ENCODE data around the gene RHBG. TPM values are rescaled to one million over a fixed set of nuclear protein-coding genes. Genes with fewer than 3 reads are reported as not detected.

Gene RHBG
- total RNA-seq, 4 donors from 2014 or later, result not detected

GRCh38 chr1:156410238-156410637 lies 41.2 kb downstream of the RHBG start:
- Histone ChIP-seq H3K36me3 (no peaks in the 10 kb centered on the region), H3K9me3 (no peaks in the 10 kb centered on the region), H3K27ac (no peak overlapping the region), H3K4me3 (no peak overlapping the region), H3K4me1 (no peaks in the 10 kb centered on the region), H3K27me3 (peaks cover 74% of the 10 kb centered on the region)
- no peak for TF ChIP-seq POLR2AphosphoS5 (IDR thresholded peaks at IDR 0.05)
- TF ChIP-seq EP300 (IDR thresholded peaks at IDR 0.05; ENCODE audit: low read depth), result no peak
- TF ChIP-seq POLR2A (IDR thresholded peaks at IDR 0.05), result no peak
- no peak for TF ChIP-seq CTCF (IDR thresholded peaks at IDR 0.05)
- no peak for DNase-seq
- intact Hi-C loops (cut with DNase I; ENCODE audit: low total_unique reads) (no loop called here), in situ Hi-C loops (cut with MboI; ENCODE audit: low pct_ligation_motif_present in 1 of 4, low pct_unique_long_range_greater_than_20kb in 1 of 4, low sequenced_read_pairs in 3 of 4) (no loop called here)
- WGBS, 2 donors (ENCODE audit: low coverage in 1 of 2), result 79% methylated on average over 4 of the region's 4 CpGs; no CpG with 5 or more reads in 1 of the 2 donors

DNA sequence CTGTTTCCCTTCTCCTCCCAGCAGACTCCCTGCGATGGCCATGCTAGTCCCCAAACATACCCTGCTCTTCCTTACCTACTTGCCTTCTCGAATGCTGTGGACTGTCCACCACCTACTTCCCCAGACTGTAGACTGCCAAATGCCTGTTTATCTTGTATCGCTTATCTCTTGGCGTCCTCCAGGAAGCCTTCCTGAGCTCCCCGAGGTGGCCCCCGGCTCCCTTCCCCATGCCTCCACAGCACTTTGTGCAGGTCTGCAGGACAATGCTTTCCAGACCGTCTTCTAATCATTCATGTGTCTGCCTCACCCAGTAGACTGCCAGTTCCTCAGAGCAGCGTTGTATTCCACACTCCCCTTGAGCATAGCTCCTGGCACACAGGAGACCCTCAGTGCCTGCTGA lies 41.7 kb downstream of the RHBG start:
- H3K27ac ChIP-seq, result no peak overlapping the region
- in situ Hi-C loops (cut with MboI; ENCODE audit: low pct_ligation_motif_present in 1 of 4, low pct_unique_long_range_greater_than_20kb in 1 of 4, low sequenced_read_pairs in 3 of 4) (no loop called here), intact Hi-C loops (cut with DNase I; ENCODE audit: low total_unique reads) (no loop called here)
- WGBS, 2 donors (ENCODE audit: low coverage in 1 of 2), result 70 to 73% methylated on average over 7 to 8 of the region's 8 CpGs
- no peaks in the 10 kb centered on the region for H3K9me3 ChIP-seq
- H3K36me3 ChIP-seq, result no peaks in the 10 kb centered on the region
- peaks cover 74% of the 10 kb centered on the region for H3K27me3 ChIP-seq
- no peak for DNase-seq
- H3K4me1 ChIP-seq, result no peaks in the 10 kb centered on the region
- TF ChIP-seq EP300 (IDR thresholded peaks at IDR 0.05; ENCODE audit: low read depth) (no peak), POLR2A (IDR thresholded peaks at IDR 0.05) (no peak), CTCF (IDR thresholded peaks at IDR 0.05) (no peak), POLR2AphosphoS5 (IDR thresholded peaks at IDR 0.05) (no peak)
- H3K4me3 ChIP-seq, result no peak overlapping the region

GRCh38 chr1:156412653-156413321 lies 43.8 kb downstream of the RHBG start:
- intact Hi-C loops (cut with DNase I; ENCODE audit: low total_unique reads), result no loop called here
- Histone ChIP-seq H3K4me1 (no peaks in the 10 kb centered on the region), H3K4me3 (no peak overlapping the region), H3K9me3 (no peaks in the 10 kb centered on the region), H3K27ac (no peak overlapping the region), H3K36me3 (no peaks in the 10 kb centered on the region), H3K27me3 (peaks cover 74% of the 10 kb centered on the region)
- TF ChIP-seq POLR2AphosphoS5 (IDR thresholded peaks at IDR 0.05), result no peak
- in situ Hi-C loops (cut with MboI; ENCODE audit: low pct_ligation_motif_present in 1 of 4, low pct_unique_long_range_greater_than_20kb in 1 of 4, low sequenced_read_pairs in 3 of 4), result no loop called here
- 81 to 88% methylated on average over 8 to 10 of the region's 10 CpGs for WGBS, 2 donors (ENCODE audit: low coverage in 1 of 2)
- no peak for DNase-seq

- intact Hi-C loops (cut with DNase I; ENCODE audit: low total_unique reads), result no loop called here
- H3K9me3 ChIP-seq, result no peaks in the 10 kb centered on the region
- H3K36me3 ChIP-seq, result no peaks in the 10 kb centered on the region
- no peak overlapping the region for H3K27ac ChIP-seq
- WGBS, 2 donors (ENCODE audit: low coverage in 1 of 2), result 20 to 65% methylated on average over 1 to 10 of the region's 10 CpGs
- no peak for DNase-seq
- H3K4me3 ChIP-seq, result no peak overlapping the region
- H3K27me3 ChIP-seq, result peaks cover 75% of the 10 kb centered on the region
- TF ChIP-seq POLR2A (IDR thresholded peaks at IDR 0.05) (no peak), EP300 (IDR thresholded peaks at IDR 0.05; ENCODE audit: low read depth) (no peak), CTCF (IDR thresholded peaks at IDR 0.05) (no peak), POLR2AphosphoS5 (IDR thresholded peaks at IDR 0.05) (no peak)
- no peaks in the 10 kb centered on the region for H3K4me1 ChIP-seq
- in situ Hi-C loops (cut with MboI; ENCODE audit: low pct_ligation_motif_present in 1 of 4, low pct_unique_long_range_greater_than_20kb in 1 of 4, low sequenced_read_pairs in 3 of 4), result no loop called here
These were observed 44.6 kb downstream of the RHBG start for GRCh38 chr1:156413391-156414246.
